GM19043 (cell line): Measurements from ENCODE around the gene MLIP.
"Not testable (repeated sequence)": the region's sequence is repeated elsewhere in the genome, so short reads cannot be mapped to it uniquely, and the experiment has no call there.

Experiments used
- ATAC-seq: cut with Tn5 transposase; IDR thresholded peaks from one replicate; pipeline ENCODE4 v1.9.1; 2021; ENCODE audit warnings: low read depth; ENCODE audit not compliant: unreplicated experiment

MLIP gene, protein sequence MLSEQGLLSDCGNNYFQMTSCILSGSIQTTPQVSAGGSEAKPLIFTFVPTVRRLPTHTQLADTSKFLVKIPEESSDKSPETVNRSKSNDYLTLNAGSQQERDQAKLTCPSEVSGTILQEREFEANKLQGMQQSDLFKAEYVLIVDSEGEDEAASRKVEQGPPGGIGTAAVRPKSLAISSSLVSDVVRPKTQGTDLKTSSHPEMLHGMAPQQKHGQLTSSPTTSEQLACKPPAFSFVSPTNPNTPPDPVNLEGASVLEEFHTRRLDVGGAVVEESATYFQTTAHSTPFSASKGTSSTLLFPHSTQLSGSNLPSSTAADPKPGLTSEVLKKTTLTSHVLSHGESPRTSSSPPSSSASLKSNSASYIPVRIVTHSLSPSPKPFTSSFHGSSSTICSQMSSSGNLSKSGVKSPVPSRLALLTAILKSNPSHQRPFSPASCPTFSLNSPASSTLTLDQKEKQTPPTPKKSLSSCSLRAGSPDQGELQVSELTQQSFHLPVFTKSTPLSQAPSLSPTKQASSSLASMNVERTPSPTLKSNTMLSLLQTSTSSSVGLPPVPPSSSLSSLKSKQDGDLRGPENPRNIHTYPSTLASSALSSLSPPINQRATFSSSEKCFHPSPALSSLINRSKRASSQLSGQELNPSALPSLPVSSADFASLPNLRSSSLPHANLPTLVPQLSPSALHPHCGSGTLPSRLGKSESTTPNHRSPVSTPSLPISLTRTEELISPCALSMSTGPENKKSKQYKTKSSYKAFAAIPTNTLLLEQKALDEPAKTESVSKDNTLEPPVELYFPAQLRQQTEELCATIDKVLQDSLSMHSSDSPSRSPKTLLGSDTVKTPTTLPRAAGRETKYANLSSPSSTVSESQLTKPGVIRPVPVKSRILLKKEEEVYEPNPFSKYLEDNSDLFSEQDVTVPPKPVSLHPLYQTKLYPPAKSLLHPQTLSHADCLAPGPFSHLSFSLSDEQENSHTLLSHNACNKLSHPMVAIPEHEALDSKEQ

DNA sequence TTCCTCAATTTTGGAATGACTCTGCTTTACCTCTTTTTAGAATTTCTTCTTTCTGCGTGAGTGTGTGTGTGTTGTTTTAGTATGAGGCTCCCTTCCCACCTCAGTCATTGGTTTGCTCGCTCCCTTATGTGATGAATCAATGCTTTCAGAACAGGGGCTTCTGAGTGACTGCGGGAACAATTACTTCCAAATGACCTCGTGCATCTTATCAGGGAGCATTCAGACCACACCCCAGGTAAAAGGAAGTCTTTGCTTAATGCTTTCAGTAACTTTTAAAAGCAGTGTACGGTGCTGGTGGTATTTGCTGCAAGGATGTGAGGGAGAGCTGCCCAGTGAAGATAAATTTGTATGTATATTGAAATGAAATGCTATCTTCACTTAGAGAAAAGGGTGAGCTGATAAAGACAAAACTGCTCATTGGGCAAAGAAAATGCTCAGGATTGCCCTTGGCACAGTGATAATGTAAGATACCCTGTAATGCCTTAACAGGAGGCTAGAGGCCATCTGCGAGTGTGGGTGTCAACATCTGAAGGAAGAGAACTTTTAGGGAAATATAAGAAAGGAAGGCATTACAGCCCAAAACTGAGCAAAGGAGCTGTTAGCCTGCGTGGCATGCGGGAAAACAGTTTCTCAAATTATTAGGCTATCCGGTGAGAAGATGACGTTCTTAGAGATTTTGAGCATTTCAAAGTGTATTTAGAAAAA, at the start of gene MLIP:
TSS of gene MLIP (plus strand) at position 103 of the 705 bp plus-strand sequence. CDS start at position 140, 37 bp downstream.
- no peak for ATAC-seq

DNA sequence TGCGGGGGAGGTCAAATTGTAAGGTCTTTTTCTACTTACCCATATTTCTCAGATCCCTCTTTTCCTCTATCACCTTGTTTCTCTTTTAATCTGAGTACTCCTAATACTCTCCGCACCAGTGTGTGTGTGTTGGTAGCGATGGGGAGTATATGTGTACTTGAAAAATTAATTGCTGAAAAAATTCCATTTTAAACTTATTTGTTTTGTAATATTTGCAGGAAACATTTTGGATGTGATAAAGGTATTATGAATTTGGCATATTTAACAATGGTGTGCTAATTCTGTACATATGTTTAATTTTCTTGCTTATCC, 48.1 kb upstream of the MLIP start:
- no peak for ATAC-seq

DNA sequence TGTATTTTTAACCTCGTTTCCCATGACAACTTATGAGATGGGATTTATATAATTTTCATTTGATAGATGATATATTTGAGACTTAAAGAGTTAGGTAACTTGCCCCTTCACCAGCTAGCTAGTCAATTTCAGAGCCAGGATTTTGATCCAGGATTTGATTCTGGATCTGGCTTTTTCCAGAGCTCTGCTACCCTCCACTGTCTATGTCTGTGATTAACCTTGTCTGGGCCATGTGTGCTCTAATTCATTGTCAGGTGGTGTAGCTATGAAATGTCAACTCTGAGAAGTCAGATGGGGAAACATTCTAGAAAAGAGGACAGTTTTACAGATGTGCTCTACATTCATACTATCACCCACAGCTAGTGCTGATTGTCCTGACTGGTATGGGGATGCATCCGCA, 42.5 kb upstream of the MLIP start:
- no peak for ATAC-seq

DNA sequence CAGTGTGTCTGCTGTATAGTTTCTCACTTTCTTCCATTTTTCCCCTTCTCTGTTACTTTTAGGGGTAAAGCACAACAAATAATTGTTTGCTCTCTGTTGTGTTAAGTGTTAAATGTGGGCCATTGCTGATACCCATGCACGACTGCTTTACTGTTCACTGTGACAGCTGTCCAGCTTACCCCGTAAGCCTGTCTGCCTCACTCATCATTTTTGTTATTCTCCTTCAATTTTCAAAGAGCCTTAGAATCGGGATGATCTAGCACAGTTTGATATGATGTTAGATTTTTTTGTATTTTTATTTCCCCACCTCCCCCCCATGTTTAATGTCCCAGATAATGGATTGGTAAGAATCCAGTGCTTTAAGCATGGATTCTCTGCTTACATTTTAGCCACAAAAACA, 41.2 kb upstream of the MLIP start:
- ATAC-seq, result no peak

DNA sequence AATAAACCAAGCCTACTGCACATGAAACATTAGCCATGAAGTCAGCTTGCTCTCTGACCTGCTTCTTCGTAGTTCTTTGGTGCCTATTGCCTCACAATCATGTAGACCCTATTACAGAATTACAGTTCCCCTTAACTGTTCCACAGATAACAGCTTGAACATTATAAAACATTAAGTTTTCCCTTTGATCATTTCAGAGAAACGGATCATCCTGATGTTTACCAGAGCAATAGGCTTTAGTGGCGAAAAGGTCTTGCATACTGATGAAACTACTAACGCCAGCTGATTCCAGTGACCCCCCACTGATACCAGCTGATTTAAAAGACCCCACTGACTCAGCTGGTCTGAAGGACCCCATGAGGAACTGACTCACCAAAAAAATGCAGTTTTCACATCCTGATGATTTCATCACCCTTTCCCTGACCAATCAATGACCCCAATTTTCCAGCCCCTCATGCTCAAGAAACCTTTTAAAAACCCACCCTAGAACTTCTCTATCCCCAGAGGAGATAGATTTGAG, 39.4 kb upstream of the MLIP start:
- no peak for ATAC-seq

DNA sequence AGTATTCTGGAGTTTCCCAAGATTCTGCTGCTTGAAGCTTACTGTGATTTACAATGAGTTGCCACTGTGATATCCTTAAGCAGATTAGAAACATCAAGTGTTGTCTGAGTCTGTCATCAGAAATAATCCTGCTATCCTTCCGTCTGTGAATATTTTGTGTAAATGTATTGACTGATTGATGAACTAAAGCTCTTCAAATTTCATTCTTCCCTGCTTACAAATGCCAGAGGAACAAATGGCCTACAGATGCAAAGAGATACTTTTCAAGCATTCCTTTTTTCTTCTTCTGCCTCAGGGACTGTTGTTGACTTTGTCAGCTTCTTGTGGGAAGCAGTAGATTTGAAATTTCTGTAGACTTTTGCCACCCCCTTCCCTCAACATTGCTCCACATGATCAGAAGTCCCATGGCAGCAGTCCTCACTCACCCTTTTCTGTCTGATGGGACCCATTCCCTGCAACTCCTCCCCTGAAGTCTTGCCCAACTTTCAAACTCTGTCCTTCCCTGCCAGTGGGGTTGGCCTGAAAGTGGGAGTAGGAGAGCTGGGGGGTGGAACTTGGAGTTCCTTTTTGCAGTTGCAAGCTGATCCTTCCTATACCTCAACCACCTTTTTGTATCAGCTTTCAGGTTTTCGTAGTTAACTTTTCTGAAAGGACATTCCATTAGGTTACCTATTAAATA, 38.5 kb upstream of the MLIP start:
- ATAC-seq, result no peak

DNA sequence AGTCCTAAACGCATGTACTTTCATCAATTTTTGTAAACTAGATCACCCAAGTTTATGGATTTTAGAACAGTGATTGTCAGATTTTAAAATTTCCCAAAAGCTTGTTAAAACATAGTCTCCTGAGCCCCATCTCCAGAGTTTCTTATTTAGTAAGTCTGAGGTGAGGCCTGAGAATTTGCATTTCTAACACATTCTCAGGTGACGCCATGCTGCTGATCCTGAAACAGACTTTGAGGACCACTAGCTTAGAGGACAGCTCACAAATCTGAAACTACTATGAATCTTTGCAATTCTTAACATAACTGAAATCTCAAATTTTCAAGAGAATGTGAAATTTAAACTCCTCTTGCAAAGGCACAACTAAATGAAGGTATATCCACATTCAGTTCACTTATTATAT, 37.8 kb upstream of the MLIP start:
- no peak for ATAC-seq

DNA sequence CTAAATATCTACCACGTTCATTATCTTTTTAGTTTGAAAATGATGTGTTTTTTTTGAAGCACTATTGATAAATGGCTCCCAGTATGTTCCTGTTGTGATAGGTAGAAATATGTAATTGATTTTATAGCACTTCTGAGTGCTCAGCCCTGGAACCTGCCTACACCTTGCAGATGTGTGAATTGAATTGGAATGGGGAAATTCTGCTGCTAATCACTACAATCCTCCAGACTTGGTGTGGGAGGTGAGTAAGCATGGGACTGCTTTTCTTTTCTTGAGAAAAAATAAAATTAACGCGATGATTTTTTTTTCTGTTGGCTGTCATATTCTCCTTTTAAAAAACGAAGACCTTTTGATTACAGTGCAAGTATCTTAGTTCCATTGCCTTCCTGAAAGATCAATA, 37.1 kb upstream of the MLIP start:
- no peak for ATAC-seq

DNA sequence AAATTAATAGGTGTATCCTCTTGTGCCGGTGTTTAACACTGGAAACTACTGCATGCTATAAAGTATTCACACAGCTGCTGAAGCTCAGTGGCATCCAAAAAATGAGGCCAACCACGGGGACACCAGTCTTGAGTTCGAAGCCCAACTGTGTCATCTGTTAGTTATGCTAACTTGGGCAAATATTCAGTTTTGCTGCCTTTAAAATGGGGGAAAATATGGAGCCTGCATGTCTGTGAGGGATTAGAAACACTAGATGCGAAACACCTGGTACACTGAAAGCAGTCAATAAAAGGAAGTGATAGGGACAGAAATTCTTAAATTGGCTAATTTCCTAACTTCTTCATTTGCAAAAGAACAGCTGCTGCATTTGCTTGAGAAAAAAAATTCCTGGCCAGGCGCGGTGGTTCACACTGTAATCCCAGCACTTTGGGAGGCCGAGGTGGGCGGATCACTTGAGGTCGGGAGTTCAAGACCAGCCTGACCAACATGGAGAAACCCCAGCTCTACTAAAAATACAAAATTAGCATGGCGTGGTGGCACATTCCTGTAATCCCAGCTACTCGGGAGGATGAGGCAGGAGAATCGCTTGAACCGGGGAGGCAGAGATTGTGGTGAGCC, 36.6 kb upstream of the MLIP start:
- ATAC-seq, result no peak

DNA sequence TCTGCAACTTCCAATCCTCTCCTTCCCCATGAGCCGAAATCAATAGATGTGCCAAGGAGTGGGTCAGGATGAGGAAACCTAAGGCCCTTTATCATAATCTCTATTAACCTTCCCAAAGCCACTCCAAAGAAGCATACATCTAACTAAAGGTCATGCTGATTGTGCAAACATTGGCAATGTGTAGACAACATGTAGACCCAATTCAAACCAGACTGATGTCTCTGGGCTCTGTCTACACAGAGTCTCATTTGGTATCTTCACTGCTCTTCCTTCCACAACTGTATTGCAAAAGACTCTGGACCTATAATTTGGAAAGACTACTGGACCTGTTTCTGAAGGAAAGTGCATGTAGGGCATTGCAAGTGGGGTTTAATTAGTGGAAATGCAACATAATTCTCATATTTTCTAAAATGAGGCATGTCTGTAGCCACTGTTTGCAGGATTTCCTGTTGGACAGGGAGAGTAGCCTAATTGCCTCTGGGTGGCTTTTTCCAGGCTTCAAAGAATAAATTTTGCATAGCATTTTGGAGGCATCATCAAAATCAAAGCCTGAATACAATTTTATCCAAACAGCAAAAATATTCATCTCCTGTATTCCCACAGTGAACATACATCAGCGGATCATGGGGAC, 35.0 kb upstream of the MLIP start:
- ATAC-seq, result no peak

DNA sequence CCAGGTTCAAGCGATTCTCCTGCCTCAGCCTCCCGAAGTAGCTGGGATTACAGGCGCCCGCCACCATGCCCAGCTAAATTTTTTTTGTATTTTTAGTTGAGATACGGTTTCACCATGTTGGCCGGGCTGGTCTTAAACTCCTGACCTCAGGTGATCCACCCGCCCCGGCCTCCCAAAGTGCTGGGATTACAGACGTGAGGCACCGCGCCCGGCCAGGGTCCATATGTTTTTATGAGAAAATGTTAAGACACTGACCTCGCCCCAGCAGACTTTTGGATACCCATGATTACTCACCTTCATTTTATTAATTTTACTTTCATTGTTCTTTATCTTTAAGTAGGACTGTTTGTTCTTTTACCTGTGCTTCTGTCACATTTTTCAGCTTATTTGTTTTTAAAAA, 29.7 kb upstream of the MLIP start:
- ATAC-seq, result not testable (repeated sequence)

DNA sequence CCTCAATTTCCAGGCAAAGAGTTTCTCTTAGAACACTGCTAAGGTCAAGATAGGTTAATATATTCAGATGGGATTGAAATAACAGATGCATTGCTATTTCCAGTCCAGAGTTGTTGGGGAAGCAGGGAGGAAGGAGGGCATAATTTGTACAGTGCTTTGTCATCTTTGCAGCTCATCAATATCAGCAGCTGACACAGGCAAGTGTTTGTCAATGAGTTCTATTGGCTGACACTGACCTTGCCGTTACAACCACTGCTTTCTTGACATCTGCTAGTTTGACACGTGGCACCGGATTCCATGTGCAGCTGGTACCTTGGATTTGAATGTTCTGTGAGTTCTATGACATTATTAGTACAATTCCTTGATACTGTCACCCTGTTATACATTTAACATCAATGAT, 28.0 kb upstream of the MLIP start:
- ATAC-seq, result no peak

DNA sequence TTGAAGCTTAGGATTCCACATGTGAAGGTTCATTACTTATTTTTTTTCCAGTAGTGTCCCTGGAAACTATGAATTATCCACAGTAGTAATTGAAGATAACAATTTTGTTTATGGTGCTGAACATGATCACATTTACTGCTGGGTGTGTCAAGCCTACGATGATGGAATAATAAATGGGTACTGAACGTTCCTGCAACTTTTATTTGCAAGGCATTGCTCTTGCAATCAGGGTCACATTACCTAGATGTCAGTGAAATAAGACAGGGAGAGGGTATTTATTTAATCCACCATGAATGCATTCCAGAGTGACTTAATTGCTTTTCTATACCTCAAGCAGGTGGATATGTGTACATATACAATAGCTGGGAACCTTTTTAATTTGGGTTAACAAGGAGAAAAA, 27.0 kb upstream of the MLIP start:
- no peak for ATAC-seq

DNA sequence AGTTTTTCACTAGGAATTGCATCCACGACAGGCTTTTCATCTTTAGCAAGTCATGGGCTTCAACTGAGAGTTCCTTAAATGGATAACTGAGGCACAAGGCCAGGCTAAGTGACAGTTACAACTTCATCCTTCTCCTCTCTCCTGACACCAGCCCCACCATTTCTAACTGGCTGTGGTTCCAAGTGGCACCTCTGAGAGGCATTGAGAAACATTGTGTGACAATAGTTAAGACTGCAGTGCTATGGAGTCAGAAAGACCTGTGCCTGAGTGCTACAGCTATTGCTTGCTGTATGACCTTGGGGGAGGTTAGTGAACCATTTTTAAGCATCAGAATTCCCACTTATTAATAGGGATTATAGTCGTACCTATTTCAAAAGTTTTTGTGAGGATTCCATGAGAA, 26.2 kb upstream of the MLIP start:
- no peak for ATAC-seq

DNA sequence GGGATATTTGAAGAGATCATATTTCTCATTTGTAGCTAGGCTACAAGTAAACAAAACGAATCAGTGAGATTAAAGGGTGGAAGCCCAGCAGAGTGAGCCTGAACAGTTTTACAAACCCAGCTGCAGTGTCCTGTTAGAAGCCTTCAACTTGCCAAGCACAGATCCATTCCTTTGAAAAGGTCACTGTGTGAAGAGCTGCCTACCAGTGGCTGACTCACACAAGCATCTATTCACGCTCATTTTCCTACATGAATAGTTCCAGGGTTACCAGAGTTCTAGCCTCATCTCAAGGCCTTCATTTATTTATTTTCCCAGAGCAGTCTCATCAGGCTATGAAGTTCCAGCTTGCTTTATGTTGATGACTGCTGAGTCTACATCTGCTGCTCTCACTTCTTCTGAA, 25.7 kb upstream of the MLIP start:
- ATAC-seq, result no peak

DNA sequence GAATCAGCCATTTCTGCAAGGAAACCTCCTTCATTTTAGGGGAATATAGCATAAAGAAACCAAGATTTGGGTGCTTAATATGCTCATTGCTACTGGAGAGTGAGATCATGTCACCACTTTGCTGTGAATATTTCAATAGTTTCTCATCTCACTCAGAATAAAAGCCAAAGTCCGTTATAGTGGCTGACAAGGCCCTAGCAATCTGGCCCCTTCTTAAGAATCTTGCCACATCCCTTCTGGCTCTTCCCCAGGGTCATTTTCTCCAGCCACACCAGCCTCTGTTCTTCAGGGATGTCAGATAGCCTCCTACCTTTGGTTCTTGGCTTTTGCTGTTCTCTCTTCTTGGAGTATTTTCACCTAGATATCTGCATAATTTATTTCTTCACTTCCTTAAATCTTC, 24.8 kb upstream of the MLIP start:
- no peak for ATAC-seq

DNA sequence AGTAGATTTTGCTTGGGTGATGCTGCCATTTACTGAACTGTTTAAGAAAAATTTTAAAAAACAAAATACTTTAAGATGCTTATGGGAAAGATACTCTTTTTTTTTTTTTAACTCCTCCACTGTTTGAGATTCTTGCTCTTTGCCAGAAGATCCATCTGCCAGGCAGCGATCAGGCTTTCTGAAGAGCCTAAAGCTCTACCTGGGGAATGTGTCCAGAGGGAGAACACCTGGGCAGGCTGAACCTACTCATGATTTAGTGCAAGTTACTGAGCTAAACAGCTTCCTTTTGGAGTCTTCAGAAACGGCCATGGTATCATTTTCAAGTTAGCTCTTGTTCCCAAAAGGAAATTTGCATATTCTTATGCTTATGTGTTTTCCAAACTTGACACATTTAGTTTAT, 23.5 kb upstream of the MLIP start:
- ATAC-seq, result no peak

DNA sequence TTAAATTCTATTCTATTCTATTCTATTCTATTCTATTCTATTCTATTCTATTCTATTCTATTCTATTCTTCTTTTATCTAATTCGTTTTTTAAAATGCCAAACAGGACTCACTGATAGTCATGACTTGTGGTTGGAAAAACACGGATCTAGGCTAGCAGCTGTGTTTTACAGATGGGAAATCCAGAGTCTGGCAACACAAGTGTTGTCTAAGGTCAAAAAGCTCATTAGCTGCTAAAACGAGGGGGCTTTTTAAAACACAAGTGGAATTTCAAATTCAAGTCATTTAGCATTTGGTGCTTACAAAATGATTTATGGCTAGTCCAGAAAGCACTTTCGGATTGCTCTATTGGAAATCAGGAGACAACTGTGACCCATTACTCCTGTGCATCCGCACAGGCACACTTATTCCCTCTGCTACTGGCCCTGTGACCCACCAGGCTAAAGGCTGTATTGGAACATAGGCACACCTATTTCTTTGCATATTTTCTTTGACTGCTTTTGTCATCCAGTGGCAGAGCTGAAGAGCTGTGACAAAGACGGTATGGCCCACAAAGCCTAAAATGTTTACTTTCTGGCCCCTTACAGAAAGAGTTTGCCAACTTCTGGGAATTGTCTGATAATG, 17.8 kb upstream of the MLIP start:
- no peak for ATAC-seq

DNA sequence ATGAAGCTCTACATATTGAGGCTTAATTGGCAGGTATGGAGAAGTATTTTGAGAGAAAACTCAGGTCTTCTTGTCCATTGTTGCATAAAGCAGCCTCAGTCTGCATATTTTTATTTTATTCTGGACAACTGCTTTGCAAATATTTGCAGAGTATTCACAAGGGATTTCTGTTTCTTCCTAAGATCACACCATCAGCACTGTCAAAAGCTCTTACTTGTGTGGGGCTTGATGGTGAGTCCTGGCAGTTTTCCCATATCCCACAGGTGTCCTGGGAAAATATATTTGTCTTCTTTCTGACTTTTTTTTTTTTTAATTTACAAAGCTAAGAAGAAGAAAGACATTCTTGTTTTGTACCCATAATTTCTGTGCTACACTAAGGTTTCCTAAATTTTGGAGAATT, 16.9 kb upstream of the MLIP start:
- no peak for ATAC-seq
